Trophoblast cell (in vitro differentiated cells and primary cell): Measurements from ENCODE around the gene SERPINE2.

Experiments used
- DNase-seq, 2 donors: peaks; one replicate each; pipeline ENCODE4 v3.0.0-alpha.2; 2016
- H2AFZ ChIP-seq: 2 replicates; pipeline ENCODE4 v1.6.1; 2013; ENCODE audit warnings: low read length, moderate library complexity, mild to moderate bottlenecking; ENCODE audit not compliant: insufficient read depth, poor library complexity
- H2AK5ac ChIP-seq: 2 replicates; pipeline ENCODE4 v1.6.1; 2013; ENCODE audit warnings: mild to moderate bottlenecking, low read length
- H2BK120ac ChIP-seq: 2 replicates; pipeline ENCODE4 v1.6.1; 2013; ENCODE audit warnings: low read length, mild to moderate bottlenecking, moderate library complexity; ENCODE audit not compliant: insufficient read depth, poor library complexity
- H2BK12ac ChIP-seq: 2 replicates; pipeline ENCODE4 v1.6.1; 2013; ENCODE audit warnings: mild to moderate bottlenecking, low read length, moderate library complexity
- H2BK5ac ChIP-seq: 2 replicates; pipeline ENCODE4 v1.6.1; 2013; ENCODE audit warnings: low read length, low read depth, moderate library complexity, mild to moderate bottlenecking; ENCODE audit not compliant: poor library complexity
- H3K14ac ChIP-seq: 2 replicates; pipeline ENCODE4 v1.6.1; 2013; ENCODE audit warnings: mild to moderate bottlenecking, low read length
- H3K18ac ChIP-seq: 2 replicates; pipeline ENCODE4 v1.6.1; 2013; ENCODE audit warnings: mild to moderate bottlenecking, low read length
- H3K23ac ChIP-seq: 2 replicates; pipeline ENCODE4 v1.6.1; 2013; ENCODE audit warnings: low read length
- H3K27ac ChIP-seq: 2 replicates; pipeline ENCODE4 v1.5.1; 2013; ENCODE audit warnings: low read depth, mild to moderate bottlenecking, inconsistent platforms, low read length, moderate library complexity
- H3K27me3 ChIP-seq: 2 replicates; pipeline ENCODE4 v1.6.1; 2013; ENCODE audit warnings: inconsistent platforms, mild to moderate bottlenecking, low read length, moderate library complexity; ENCODE audit not compliant: insufficient read depth
- H3K36me3 ChIP-seq, 2 experiments: 1 replicate in 1 of 2; 2 replicates in 1 of 2; pipeline ENCODE4 v1.6.1; 2013; ENCODE audit warnings: low read length in 2 of 2, mild to moderate bottlenecking in 2 of 2, moderate library complexity in 1 of 2; ENCODE audit not compliant: insufficient read depth in 2 of 2, control insufficient read depth in 1 of 2
- H3K4ac ChIP-seq: 2 replicates; pipeline ENCODE4 v1.6.1; 2013; ENCODE audit warnings: low read depth, mild to moderate bottlenecking, low read length, moderate library complexity
- H3K4me1 ChIP-seq, 2 experiments: 1 replicate in 1 of 2; 2 replicates in 1 of 2; pipeline ENCODE4 v1.6.1; 2013; ENCODE audit warnings: low read length in 2 of 2, mild to moderate bottlenecking in 2 of 2, moderate library complexity in 1 of 2; ENCODE audit not compliant: insufficient read depth in 2 of 2, control insufficient read depth in 1 of 2
- H3K4me2 ChIP-seq: 2 replicates; pipeline ENCODE4 v1.6.1; 2013; ENCODE audit warnings: inconsistent platforms, mild to moderate bottlenecking, low read length, moderate library complexity
- H3K4me3 ChIP-seq: 2 replicates; pipeline ENCODE4 v1.5.1; 2013; ENCODE audit warnings: mild to moderate bottlenecking, low read depth, low read length, inconsistent platforms
- H3K79me1 ChIP-seq: one replicate; pipeline ENCODE4 v1.6.1; 2013; ENCODE audit warnings: low read length
- H3K79me2 ChIP-seq: 2 replicates; pipeline ENCODE4 v1.6.1; 2013; ENCODE audit warnings: low read length, mild to moderate bottlenecking; ENCODE audit not compliant: control insufficient read depth, insufficient read depth, poor library complexity
- H3K9ac ChIP-seq: 2 replicates; pipeline ENCODE4 v1.6.1; 2013; ENCODE audit warnings: mild to moderate bottlenecking, low read length
- H3K9me3 ChIP-seq: 2 replicates; pipeline ENCODE4 v1.6.1; 2013; ENCODE audit warnings: low read depth, mild to moderate bottlenecking, control low read depth, inconsistent platforms, low read length; ENCODE audit not compliant: insufficient read depth
- H4K12ac ChIP-seq: 2 replicates; pipeline ENCODE4 v1.6.1; 2013; ENCODE audit warnings: low read depth, mild to moderate bottlenecking, low read length, moderate library complexity
- H4K8ac ChIP-seq: 2 replicates; pipeline ENCODE4 v1.6.1; 2013; ENCODE audit warnings: low read depth, mild to moderate bottlenecking, low read length, moderate library complexity
- H4K91ac ChIP-seq: one replicate; pipeline ENCODE4 v1.6.1; 2013; ENCODE audit warnings: low read depth, mild to moderate bottlenecking, low read length, moderate library complexity
- WGBS: extraction: QIAGEN DNeasy Blood & Tissue Kit; methylation state at CpG from one replicate; pipeline ENCODE4 v1.1.7; 2013; ENCODE audit warnings: missing lambda C conversion rate; ENCODE audit not compliant: insufficient read length, insufficient coverage; ENCODE audit errors: extremely low coverage; 5-methylcytosine and 5-hydroxymethylcytosine counted together

The SERPINE2 gene

DNA sequence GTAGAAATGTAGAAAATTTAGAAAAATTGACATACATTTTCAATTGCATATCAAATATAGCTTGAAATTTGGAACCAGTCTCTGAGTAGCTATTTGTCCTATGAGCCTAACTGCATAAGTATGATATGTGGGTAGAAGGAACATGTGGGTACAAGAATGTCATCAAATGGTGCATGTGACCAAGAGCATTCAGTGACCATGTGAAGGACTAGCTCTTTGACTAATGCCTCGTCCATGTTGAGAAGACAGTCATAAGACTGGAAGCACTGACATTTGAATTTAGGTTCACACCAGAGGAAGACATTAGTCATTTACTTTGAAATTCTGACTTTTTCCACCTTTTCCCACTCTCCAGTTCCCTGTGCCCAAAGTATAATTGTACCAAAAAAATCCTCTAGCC lies 69.2 kb downstream of the SERPINE2 start:
- H3K27ac ChIP-seq = no peak overlapping the region
- no peaks in the 10 kb centered on the region for H3K9me3 ChIP-seq
- DNase-seq = peak; percentile 63 to 79
- no CpG with 5 or more reads among the region's 1 CpG for WGBS
- H3K36me3 ChIP-seq = peaks cover 10 to 11% of the 10 kb centered on the region in 2 experiments
- no peak overlapping the region for H3K4me2 ChIP-seq
- H2BK12ac ChIP-seq = no peak overlapping the region
- H3K23ac ChIP-seq = no peak overlapping the region
- no peak overlapping the region for H3K18ac ChIP-seq
- H2AFZ ChIP-seq = no peak overlapping the region
- H3K4ac ChIP-seq = no peak overlapping the region
- no peaks in the 10 kb centered on the region for H3K79me1 ChIP-seq
- no peaks in the 10 kb centered on the region for H3K27me3 ChIP-seq
- H3K14ac ChIP-seq = no peak overlapping the region
- no peak overlapping the region for H4K8ac ChIP-seq
- no peak overlapping the region for H2AK5ac ChIP-seq
- H3K9ac ChIP-seq = no peak overlapping the region
- H3K79me2 ChIP-seq = no peaks in the 10 kb centered on the region
- no peak overlapping the region for H3K4me3 ChIP-seq
- H4K91ac ChIP-seq = no peak overlapping the region
- no peak overlapping the region for H4K12ac ChIP-seq
- H3K4me1 ChIP-seq = no peaks in the 10 kb centered on the region
- H2BK120ac ChIP-seq = no peak overlapping the region
- H2BK5ac ChIP-seq = no peak overlapping the region

DNA sequence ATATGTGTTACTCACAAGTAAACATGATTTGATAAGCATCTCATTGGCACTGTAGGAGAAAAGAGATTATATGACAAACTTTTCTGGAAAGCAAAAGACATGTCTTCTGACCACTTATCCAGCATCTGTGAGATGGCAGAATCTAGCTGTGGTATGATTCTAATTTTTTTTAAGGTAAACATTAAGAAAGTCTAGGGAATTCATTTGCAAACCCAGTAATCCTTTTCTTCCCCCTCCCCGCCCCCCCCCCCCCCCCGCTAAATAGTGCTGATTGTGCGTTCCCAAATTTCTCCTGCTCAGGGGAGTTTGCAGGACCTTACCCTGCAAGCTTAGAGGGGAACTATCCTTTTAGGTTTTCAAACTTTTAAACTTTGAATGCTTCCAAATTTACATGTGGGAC lies 69.8 kb downstream of the SERPINE2 start:
- WGBS = no CpG with 5 or more reads among the region's 3 CpGs

DNA sequence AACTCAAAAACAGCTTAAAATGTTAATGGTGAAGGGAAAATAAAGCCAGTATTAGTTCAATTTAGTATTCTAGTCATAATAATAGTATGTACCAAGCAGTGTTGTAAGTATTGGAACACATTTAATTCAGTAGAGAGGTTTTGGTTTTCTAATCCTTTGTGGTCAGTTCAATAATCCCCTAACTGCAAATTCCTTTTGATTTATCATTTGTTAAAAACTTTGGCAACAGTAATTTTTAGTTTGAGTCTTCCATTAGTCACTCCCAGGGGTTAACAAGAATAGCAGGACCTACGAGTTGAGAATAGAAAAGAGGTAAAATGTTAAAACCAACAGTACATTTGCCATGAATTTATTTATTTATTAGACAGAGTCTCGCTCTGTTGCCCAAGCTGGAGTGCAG lies 71.1 kb downstream of the SERPINE2 start:
- no peak overlapping the region for H4K8ac ChIP-seq
- H3K4me1 ChIP-seq = no peaks in the 10 kb centered on the region
- no peak overlapping the region for H3K4me3 ChIP-seq
- no peak overlapping the region for H3K4me2 ChIP-seq
- no peak overlapping the region for H3K18ac ChIP-seq
- no peak overlapping the region for H4K91ac ChIP-seq
- H3K79me1 ChIP-seq = no peaks in the 10 kb centered on the region
- H3K27me3 ChIP-seq = no peaks in the 10 kb centered on the region
- H3K79me2 ChIP-seq = no peaks in the 10 kb centered on the region
- H3K23ac ChIP-seq = no peak overlapping the region
- WGBS = no CpG with 5 or more reads among the region's 2 CpGs
- no peak overlapping the region for H2BK120ac ChIP-seq
- H3K36me3 ChIP-seq = peaks cover 10 to 14% of the 10 kb centered on the region in 2 experiments
- H4K12ac ChIP-seq = no peak overlapping the region
- H3K27ac ChIP-seq = no peak overlapping the region
- no peak overlapping the region for H2AFZ ChIP-seq
- H3K9me3 ChIP-seq = no peaks in the 10 kb centered on the region
- H3K4ac ChIP-seq = no peak overlapping the region
- H3K9ac ChIP-seq = no peak overlapping the region
- no peak overlapping the region for H2BK5ac ChIP-seq
- H2AK5ac ChIP-seq = no peak overlapping the region
- H2BK12ac ChIP-seq = no peak overlapping the region
- DNase-seq = no peak
- no peak overlapping the region for H3K14ac ChIP-seq

More for the DNA sequence above, 69.8 kb downstream of the SERPINE2 start:
- Histone ChIP-seq H3K4me2 (no peak overlapping the region), H2AFZ (no peak overlapping the region), H4K91ac (no peak overlapping the region), H3K36me3 (peaks cover 10 to 11% of the 10 kb centered on the region in 2 experiments), H3K79me1 (no peaks in the 10 kb centered on the region), H2AK5ac (no peak overlapping the region), H3K18ac (no peak overlapping the region), H3K4me1 (no peaks in the 10 kb centered on the region), H3K14ac (no peak overlapping the region), H3K4me3 (no peak overlapping the region), H3K4ac (no peak overlapping the region), H2BK12ac (no peak overlapping the region), H2BK120ac (no peak overlapping the region), H4K8ac (no peak overlapping the region), H3K27me3 (no peaks in the 10 kb centered on the region), H3K27ac (no peak overlapping the region), H3K9me3 (no peaks in the 10 kb centered on the region), H2BK5ac (no peak overlapping the region), H3K23ac (no peak overlapping the region), H3K79me2 (no peaks in the 10 kb centered on the region), H4K12ac (no peak overlapping the region), H3K9ac (no peak overlapping the region)
- DNase-seq = no peak

DNA sequence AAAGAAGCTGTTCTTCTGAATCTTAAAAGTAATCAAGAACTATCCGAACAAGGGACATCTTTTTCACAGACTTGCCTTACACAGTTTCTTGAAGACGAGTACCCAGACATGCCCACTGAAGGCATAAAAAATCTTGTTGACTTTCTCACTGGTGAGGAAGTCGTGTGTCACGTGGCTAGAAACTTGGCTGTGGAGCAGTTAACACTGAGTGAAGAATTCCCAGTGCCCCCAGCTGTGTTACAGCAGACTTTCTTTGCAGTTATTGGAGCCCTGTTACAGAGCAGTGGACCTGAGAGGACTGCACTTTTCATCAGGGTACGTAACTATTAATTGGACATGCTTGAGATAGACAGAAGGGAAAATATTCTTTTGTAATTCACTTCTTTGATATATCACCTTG lies 79.4 kb downstream of the SERPINE2 start:
- Histone ChIP-seq H3K23ac (no peak overlapping the region), H3K18ac (no peak overlapping the region), H3K4me3 (no peak overlapping the region), H4K12ac (no peak overlapping the region), H2BK120ac (no peak overlapping the region), H4K91ac (no peak overlapping the region), H2BK5ac (no peak overlapping the region), H2AK5ac (no peak overlapping the region), H3K4ac (peak overlapping the region; percentile 86), H4K8ac (no peak overlapping the region), H3K79me2 (peaks cover 9% of the 10 kb centered on the region), H3K36me3 (peaks cover 7 to 14% of the 10 kb centered on the region in 2 experiments), H3K9ac (no peak overlapping the region), H2BK12ac (no peak overlapping the region), H2AFZ (no peak overlapping the region), H3K4me1 (peaks cover 0 to 3% of the 10 kb centered on the region in 2 experiments), H3K27me3 (no peaks in the 10 kb centered on the region), H3K27ac (no peak overlapping the region), H3K4me2 (no peak overlapping the region), H3K9me3 (no peaks in the 10 kb centered on the region), H3K79me1 (peaks cover 6% of the 10 kb centered on the region), H3K14ac (no peak overlapping the region)
- WGBS = no CpG with 5 or more reads among the region's 5 CpGs
- DNase-seq = no peak
